Stomach smooth muscle (tissue), 2 donors: Measurements from ENCODE around the gene AGMO.

Experiments
- H3K27ac ChIP-seq: one replicate; pipeline ENCODE4 v1.7.0; 2013; ENCODE audit warnings: mild to moderate bottlenecking, low read length, inconsistent platforms
- H3K27me3 ChIP-seq, 2 donors: one replicate each; pipeline ENCODE4 v1.7.0; 2013; ENCODE audit warnings: low read length in 2 of 2; ENCODE audit not compliant: insufficient read depth in 2 of 2, control insufficient read depth in 1 of 2
- H3K36me3 ChIP-seq, 2 donors: one replicate each; pipeline ENCODE4 v1.7.0; 2013; ENCODE audit warnings: low read length in 2 of 2; ENCODE audit not compliant: control insufficient read depth in 2 of 2, insufficient read depth in 2 of 2
- H3K4me1 ChIP-seq: one replicate; pipeline ENCODE4 v1.7.0; 2013; ENCODE audit warnings: low read length; ENCODE audit not compliant: control insufficient read depth, insufficient read depth
- H3K4me3 ChIP-seq, 2 donors: one replicate each; pipeline ENCODE4 v1.7.0; 2013; ENCODE audit warnings: low read length in 2 of 2
- H3K9ac ChIP-seq, 2 donors: one replicate each; pipeline ENCODE4 v1.7.0; 2013; ENCODE audit warnings: low read length in 2 of 2, mild to moderate bottlenecking in 1 of 2
- H3K9me3 ChIP-seq, 2 donors: one replicate each; pipeline ENCODE4 v1.7.0; 2013; ENCODE audit warnings: low read length in 2 of 2; ENCODE audit not compliant: control insufficient read depth in 2 of 2
- donor health status: healthy.
- donor health status: Pancreatic carcinoma.

AGMO gene

DNA sequence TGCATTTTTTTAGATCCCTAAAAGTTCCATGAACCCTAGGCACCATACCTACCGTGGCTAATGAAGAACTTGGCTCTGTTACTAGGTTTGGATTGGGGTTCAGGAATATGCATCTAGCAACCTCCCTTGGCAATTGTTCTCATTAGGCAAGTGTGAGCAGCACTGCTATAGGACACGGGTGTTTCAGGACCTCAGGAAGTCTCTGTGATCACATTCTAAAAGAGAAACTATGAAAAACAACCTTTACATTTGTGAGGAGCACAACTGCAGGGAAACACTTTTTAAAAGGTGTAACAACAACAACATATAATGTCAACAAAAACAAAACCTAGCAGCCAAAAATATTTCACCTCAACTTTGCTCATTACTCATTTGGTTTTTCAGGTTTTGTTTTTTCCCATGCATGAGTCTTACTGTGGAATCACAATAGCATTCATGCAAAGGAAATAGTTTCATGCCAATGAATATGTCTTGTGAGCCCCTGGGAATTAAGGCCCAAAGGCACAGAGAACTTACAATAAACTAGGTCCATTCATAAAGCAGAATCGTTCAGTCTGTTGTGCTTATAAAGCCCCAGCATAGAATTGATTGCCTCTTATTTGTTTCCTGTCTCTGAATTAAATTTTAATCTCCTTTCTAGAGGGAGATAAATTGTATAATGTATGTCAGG is 403.5 kb downstream of the AGMO start:
- Histone ChIP-seq H3K9ac (no peak overlapping the region), H3K9me3 (no peaks in the 10 kb centered on the region), H3K36me3 (no peaks in the 10 kb centered on the region), H3K27me3 (no peaks in the 10 kb centered on the region), H3K4me3 (no peak overlapping the region), H3K4me1 (no peaks in the 10 kb centered on the region), H3K27ac (no peak overlapping the region)
